GM23338 (cell line): ENCODE measurements around the gene UBXN10. TPM values are rescaled to one million over a fixed set of nuclear protein-coding genes. Genes with fewer than 3 reads are reported as not detected.

Experiments
- ATAC-seq: fragments of 200-7000 bp; cut with Tn5 transposase; 3 replicates; pipeline ENCODE4 v1.9.1; 2020
- DNase-seq: peaks from one replicate; pipeline ENCODE4 v3.0.0-alpha.2; 2015; ENCODE audit warnings: low spot score
- H2AFZ ChIP-seq: fragments of 200-600 bp; sonication (generic); 2 replicates; pipeline ENCODE4 v1.8.0; 2016; ENCODE audit warnings: antibody characterized with exemption, mild to moderate bottlenecking, moderate library complexity
- H3F3A ChIP-seq: fragments of 200-600 bp; sonication (generic); replicated peaks from 2 replicates; pipeline ENCODE4 v1.8.0; 2017; ENCODE audit warnings: antibody characterized with exemption, mixed run types, low read depth
- H3K27ac ChIP-seq: fragments of 200-600 bp; sonication (generic); 2 replicates; pipeline ENCODE4 v1.6.1; 2016; ENCODE audit warnings: low read depth
- H3K27me3 ChIP-seq: fragments of 200-600 bp; sonication (generic); 2 replicates; pipeline ENCODE4 v1.8.0; 2016; ENCODE audit warnings: mild to moderate bottlenecking, mixed run types, moderate library complexity; ENCODE audit not compliant: insufficient read depth
- H3K36me3 ChIP-seq: fragments of 200-600 bp; sonication (generic); 2 replicates; pipeline ENCODE4 v1.8.0; 2016; ENCODE audit warnings: mild to moderate bottlenecking; ENCODE audit not compliant: insufficient read depth
- H3K4me1 ChIP-seq: fragments of 200-600 bp; sonication (generic); 2 replicates; pipeline ENCODE4 v1.8.0; 2016; ENCODE audit warnings: mild to moderate bottlenecking, moderate library complexity; ENCODE audit not compliant: insufficient read depth
- H3K4me2 ChIP-seq: fragments of 200-600 bp; sonication (generic); 2 replicates; pipeline ENCODE4 v1.7.1; 2017; ENCODE audit warnings: mixed run types
- H3K4me3 ChIP-seq: fragments of 200-600 bp; sonication (generic); 2 replicates; pipeline ENCODE4 v1.6.1; 2016; ENCODE audit warnings: mixed run types
- H3K79me2 ChIP-seq: fragments of 200-600 bp; sonication (generic); replicated peaks from 2 replicates; pipeline ENCODE4 v1.8.0; 2017; ENCODE audit warnings: mild to moderate bottlenecking; ENCODE audit not compliant: insufficient read depth
- H3K9me2 ChIP-seq: fragments of 200-600 bp; sonication (generic); 2 replicates; pipeline ENCODE4 v1.8.0; 2017; ENCODE audit not compliant: insufficient read depth
- H4K20me1 ChIP-seq: fragments of 200-600 bp; sonication (generic); replicated peaks from 2 replicates; pipeline ENCODE4 v1.8.0; 2017; ENCODE audit warnings: mild to moderate bottlenecking; ENCODE audit not compliant: insufficient read depth
- H3K27ac Mint-ChIP-seq: 2 replicates; pipeline ENCODE4 v1.8.0; 2020; ENCODE audit warnings: inconsistent platforms, mild to moderate bottlenecking, moderate library complexity, mixed read lengths
- H3K27me3 Mint-ChIP-seq: 3 replicates; pipeline ENCODE4 v1.8.0; 2022; ENCODE audit warnings: low read depth, mild to moderate bottlenecking, moderate library complexity, mixed read lengths, inconsistent platforms; ENCODE audit not compliant: insufficient read depth, poor library complexity
- H3K36me3 Mint-ChIP-seq: 3 replicates; pipeline ENCODE4 v1.8.0; 2021; ENCODE audit warnings: low read depth, mild to moderate bottlenecking, inconsistent platforms, moderate library complexity, mixed read lengths
- H3K4me1 Mint-ChIP-seq: 3 replicates; pipeline ENCODE4 v1.8.0; 2020; ENCODE audit warnings: mild to moderate bottlenecking, inconsistent platforms, mixed read lengths
- H3K4me3 Mint-ChIP-seq: 3 replicates; pipeline ENCODE4 v1.8.0; 2021; ENCODE audit warnings: moderate library complexity, mild to moderate bottlenecking, inconsistent platforms, mixed read lengths
- H3K9me3 Mint-ChIP-seq: 3 replicates; pipeline ENCODE4 v1.8.0; 2020; ENCODE audit warnings: moderate library complexity, mild to moderate bottlenecking, inconsistent platforms, mixed read lengths
- EZH2 ChIP-seq: fragments of 200-600 bp; sonication (generic); IDR thresholded peaks from one replicate; pipeline ENCODE4 v1.8.0; 2017; ENCODE audit warnings: antibody characterized with exemption, mild to moderate bottlenecking, low read depth; ENCODE audit not compliant: unreplicated experiment
- JUNB ChIP-seq: IDR thresholded peaks from one replicate; pipeline ENCODE4 v1.6.1; 2016; ENCODE audit warnings: antibody characterized with exemption; ENCODE audit not compliant: unreplicated experiment
- NANOG ChIP-seq: IDR thresholded peaks from 2 replicates; pipeline ENCODE4 v1.6.1; 2016; ENCODE audit warnings: antibody characterized with exemption, borderline replicate concordance
- ZNF114 ChIP-seq: fragments of 250-450 bp; sonication (Bioruptor Pico); IDR thresholded peaks from 2 replicates; pipeline ENCODE4 v1.5.0; 2020; ENCODE audit warnings: mild to moderate bottlenecking, moderate library complexity
- ZNF331 ChIP-seq: fragments of 250-450 bp; sonication (Bioruptor Pico); IDR thresholded peaks from 2 replicates; pipeline ENCODE4 v1.5.0; 2020; ENCODE audit warnings: low read depth, mild to moderate bottlenecking, moderate library complexity
- polyA plus RNA-seq: library from polyadenylated mRNA; unstranded; fragments of >200 nt; fragmentation: Nextera tagmentation; extraction: Ambion mirVana; gene quantifications from 2 replicates; pipeline ENCODE4 v1.2.1, GENCODE V29; 2016
- total RNA-seq: library from RNA; depleted of rRNA; stranded (reverse); fragments of >200 nt; shearing (Covaris generic); gene quantifications from 2 replicates; pipeline ENCODE4 v1.2.3, GENCODE V29; 2014
- TF ChIP-seq, protein P1 (sequence below): IDR thresholded peaks from one replicate; pipeline ENCODE4 v1.6.1; 2018; ENCODE audit warnings: antibody characterized with exemption; ENCODE audit not compliant: unreplicated experiment
- TF ChIP-seq, protein P2 (sequence below), 2 experiments: fragments of 200-600 bp in 1 of 2; sonication (generic) in 1 of 2; conservative IDR thresholded peaks; 2 replicates each; pipeline versions ENCODE4 v1.5.1 to v1.6.1; 2016 to 2017; ENCODE audit warnings: antibody characterized with exemption in 2 of 2, low read depth in 2 of 2, mild to moderate bottlenecking in 2 of 2, moderate library complexity in 1 of 2
- TF ChIP-seq, protein P3 (sequence below): fragments of 250-450 bp; sonication (Bioruptor Pico); IDR thresholded peaks from 2 replicates; pipeline ENCODE4 v1.5.0; 2020; ENCODE audit warnings: mild to moderate bottlenecking, moderate library complexity

The UBXN10 gene
- total and polyA plus RNA-seq, 2 experiments from 2014 or later: 0.27 to 0.69 TPM

DNA sequence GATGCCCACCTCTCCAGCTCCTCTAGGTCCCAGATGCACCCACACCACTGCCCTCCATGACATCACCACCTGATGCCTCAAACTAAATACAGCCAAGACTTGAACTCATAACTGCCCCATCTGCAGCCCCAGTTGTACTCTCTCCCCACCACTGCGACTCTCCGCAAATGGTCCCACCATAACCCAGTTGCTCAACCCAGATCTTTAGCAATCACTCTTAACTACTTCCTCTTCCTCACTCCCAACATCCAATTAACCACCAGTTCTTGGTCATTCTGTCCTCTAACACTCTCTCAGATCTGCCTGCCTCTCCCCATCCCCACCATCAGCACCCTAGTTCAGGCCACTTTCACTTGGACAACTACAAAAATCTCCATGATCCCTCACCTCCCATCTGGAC lies 37.2 kb downstream of the UBXN10 start:
- Histone ChIP-seq H3K4me1 (peaks cover 7% of the 10 kb centered on the region; the same call in 1 of the 2 replicates), H3K4me3 (no peak overlapping the region), H3K36me3 (no peaks in the 10 kb centered on the region), H3K27me3 (peaks cover 14% of the 10 kb centered on the region; the same call in 1 of the 2 replicates), H3K27ac (no peak overlapping the region), H3F3A (no peaks in the 10 kb centered on the region), H2AFZ (0 out of 2 replicates have a peak overlapping the region, but pooled peaks have one; percentile 74), H3K79me2 (no peaks in the 10 kb centered on the region), H3K9me2 (no peaks in the 10 kb centered on the region), H3K4me2 (no peak overlapping the region), H4K20me1 (no peaks in the 10 kb centered on the region)
- no peaks in the 10 kb centered on the region for H3K27me3 Mint-ChIP-seq
- ATAC-seq (no peak), DNase-seq (no peak)
- peaks cover 17% of the 10 kb centered on the region for H3K4me1 Mint-ChIP-seq
- H3K36me3 Mint-ChIP-seq: no peaks in the 10 kb centered on the region
- TF ChIP-seq, protein P1, sequence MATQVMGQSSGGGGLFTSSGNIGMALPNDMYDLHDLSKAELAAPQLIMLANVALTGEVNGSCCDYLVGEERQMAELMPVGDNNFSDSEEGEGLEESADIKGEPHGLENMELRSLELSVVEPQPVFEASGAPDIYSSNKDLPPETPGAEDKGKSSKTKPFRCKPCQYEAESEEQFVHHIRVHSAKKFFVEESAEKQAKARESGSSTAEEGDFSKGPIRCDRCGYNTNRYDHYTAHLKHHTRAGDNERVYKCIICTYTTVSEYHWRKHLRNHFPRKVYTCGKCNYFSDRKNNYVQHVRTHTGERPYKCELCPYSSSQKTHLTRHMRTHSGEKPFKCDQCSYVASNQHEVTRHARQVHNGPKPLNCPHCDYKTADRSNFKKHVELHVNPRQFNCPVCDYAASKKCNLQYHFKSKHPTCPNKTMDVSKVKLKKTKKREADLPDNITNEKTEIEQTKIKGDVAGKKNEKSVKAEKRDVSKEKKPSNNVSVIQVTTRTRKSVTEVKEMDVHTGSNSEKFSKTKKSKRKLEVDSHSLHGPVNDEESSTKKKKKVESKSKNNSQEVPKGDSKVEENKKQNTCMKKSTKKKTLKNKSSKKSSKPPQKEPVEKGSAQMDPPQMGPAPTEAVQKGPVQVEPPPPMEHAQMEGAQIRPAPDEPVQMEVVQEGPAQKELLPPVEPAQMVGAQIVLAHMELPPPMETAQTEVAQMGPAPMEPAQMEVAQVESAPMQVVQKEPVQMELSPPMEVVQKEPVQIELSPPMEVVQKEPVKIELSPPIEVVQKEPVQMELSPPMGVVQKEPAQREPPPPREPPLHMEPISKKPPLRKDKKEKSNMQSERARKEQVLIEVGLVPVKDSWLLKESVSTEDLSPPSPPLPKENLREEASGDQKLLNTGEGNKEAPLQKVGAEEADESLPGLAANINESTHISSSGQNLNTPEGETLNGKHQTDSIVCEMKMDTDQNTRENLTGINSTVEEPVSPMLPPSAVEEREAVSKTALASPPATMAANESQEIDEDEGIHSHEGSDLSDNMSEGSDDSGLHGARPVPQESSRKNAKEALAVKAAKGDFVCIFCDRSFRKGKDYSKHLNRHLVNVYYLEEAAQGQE: no peak
- TF ChIP-seq EZH2: no peak
- no peaks in the 10 kb centered on the region for H3K9me3 Mint-ChIP-seq
- no peak overlapping the region for H3K4me3 Mint-ChIP-seq
- no peak overlapping the region for H3K27ac Mint-ChIP-seq

DNA sequence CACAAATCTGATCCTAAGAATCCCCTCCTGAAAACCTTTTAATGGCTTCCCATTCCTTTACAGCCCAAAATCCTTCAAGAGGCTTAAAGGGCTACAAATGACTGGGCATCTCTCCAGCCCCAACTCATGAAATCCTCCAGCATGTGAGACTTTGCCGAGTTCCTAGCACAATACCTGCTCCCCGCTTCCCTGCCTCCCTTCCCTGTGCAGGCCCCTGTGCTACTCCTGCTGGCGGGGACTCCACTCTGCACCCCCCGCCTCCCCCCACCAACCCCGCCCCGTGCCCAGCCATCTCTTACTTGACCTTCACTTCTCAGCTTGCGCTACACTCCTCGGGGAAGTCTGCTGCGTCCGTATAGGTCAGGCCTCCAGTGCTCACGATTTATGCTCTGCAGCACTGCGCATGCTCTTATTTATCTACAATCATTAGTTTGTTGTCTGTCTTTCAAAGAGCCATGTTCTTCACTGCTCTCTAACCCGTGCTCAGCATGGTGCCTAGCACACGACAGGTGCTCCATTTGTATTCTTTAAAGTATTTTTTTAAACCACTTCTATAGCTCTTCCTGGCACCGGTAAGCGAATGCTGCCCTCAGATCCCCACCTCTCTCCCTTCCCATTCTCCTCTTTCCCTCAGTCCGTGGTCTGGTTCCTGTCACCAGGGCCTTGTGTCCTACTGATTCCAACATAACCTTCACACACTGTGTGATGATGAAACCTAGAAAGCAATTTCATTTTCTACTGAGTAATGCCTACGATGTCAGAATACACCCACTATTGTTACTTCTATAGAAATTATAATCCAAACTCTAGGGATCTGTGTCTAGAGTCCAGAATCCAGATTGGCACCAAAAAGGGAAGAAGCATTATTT lies 37.9 kb downstream of the UBXN10 start:
- H3K27me3 ChIP-seq: peaks cover 14% of the 10 kb centered on the region; the same call in 1 of the 2 replicates
- no peaks in the 10 kb centered on the region for H3F3A ChIP-seq
- H3K36me3 Mint-ChIP-seq: no peaks in the 10 kb centered on the region
- H4K20me1 ChIP-seq: no peaks in the 10 kb centered on the region
- DNase-seq: peak; percentile 60
- H3K4me3 Mint-ChIP-seq: no peak overlapping the region
- no peaks in the 10 kb centered on the region for H3K9me3 Mint-ChIP-seq
- H3K4me1 Mint-ChIP-seq: peaks cover 17% of the 10 kb centered on the region
- no peak overlapping the region for H3K27ac Mint-ChIP-seq
- H3K9me2 ChIP-seq: no peaks in the 10 kb centered on the region
- H2AFZ ChIP-seq: 0 out of 2 replicates have a peak overlapping the region, but pooled peaks have one; percentile 74
- H3K27ac ChIP-seq: no peak overlapping the region
- H3K4me1 ChIP-seq: peaks cover 7% of the 10 kb centered on the region; the same call in 1 of the 2 replicates
- H3K79me2 ChIP-seq: no peaks in the 10 kb centered on the region
- no peaks in the 10 kb centered on the region for H3K36me3 ChIP-seq
- H3K4me2 ChIP-seq: peak overlapping the region; percentile 58; the same call in 1 of the 2 replicates
- H3K4me3 ChIP-seq: no peak overlapping the region
- peak; percentile 90 for ATAC-seq
- H3K27me3 Mint-ChIP-seq: peaks cover under 1% of the 10 kb centered on the region
- TF ChIP-seq EZH2 (no peak), ZNF114 (CRISPR knock-in tag) (no peak), JUNB (no peak), NANOG (no peak), ZNF331 (CRISPR knock-in tag) (no peak)
- TF ChIP-seq, protein P2, sequence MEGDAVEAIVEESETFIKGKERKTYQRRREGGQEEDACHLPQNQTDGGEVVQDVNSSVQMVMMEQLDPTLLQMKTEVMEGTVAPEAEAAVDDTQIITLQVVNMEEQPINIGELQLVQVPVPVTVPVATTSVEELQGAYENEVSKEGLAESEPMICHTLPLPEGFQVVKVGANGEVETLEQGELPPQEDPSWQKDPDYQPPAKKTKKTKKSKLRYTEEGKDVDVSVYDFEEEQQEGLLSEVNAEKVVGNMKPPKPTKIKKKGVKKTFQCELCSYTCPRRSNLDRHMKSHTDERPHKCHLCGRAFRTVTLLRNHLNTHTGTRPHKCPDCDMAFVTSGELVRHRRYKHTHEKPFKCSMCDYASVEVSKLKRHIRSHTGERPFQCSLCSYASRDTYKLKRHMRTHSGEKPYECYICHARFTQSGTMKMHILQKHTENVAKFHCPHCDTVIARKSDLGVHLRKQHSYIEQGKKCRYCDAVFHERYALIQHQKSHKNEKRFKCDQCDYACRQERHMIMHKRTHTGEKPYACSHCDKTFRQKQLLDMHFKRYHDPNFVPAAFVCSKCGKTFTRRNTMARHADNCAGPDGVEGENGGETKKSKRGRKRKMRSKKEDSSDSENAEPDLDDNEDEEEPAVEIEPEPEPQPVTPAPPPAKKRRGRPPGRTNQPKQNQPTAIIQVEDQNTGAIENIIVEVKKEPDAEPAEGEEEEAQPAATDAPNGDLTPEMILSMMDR (conservative IDR thresholded peaks at IDR 0.05; ENCODE audit: low read depth in 2 of 2): no peak
- TF ChIP-seq, protein P3, sequence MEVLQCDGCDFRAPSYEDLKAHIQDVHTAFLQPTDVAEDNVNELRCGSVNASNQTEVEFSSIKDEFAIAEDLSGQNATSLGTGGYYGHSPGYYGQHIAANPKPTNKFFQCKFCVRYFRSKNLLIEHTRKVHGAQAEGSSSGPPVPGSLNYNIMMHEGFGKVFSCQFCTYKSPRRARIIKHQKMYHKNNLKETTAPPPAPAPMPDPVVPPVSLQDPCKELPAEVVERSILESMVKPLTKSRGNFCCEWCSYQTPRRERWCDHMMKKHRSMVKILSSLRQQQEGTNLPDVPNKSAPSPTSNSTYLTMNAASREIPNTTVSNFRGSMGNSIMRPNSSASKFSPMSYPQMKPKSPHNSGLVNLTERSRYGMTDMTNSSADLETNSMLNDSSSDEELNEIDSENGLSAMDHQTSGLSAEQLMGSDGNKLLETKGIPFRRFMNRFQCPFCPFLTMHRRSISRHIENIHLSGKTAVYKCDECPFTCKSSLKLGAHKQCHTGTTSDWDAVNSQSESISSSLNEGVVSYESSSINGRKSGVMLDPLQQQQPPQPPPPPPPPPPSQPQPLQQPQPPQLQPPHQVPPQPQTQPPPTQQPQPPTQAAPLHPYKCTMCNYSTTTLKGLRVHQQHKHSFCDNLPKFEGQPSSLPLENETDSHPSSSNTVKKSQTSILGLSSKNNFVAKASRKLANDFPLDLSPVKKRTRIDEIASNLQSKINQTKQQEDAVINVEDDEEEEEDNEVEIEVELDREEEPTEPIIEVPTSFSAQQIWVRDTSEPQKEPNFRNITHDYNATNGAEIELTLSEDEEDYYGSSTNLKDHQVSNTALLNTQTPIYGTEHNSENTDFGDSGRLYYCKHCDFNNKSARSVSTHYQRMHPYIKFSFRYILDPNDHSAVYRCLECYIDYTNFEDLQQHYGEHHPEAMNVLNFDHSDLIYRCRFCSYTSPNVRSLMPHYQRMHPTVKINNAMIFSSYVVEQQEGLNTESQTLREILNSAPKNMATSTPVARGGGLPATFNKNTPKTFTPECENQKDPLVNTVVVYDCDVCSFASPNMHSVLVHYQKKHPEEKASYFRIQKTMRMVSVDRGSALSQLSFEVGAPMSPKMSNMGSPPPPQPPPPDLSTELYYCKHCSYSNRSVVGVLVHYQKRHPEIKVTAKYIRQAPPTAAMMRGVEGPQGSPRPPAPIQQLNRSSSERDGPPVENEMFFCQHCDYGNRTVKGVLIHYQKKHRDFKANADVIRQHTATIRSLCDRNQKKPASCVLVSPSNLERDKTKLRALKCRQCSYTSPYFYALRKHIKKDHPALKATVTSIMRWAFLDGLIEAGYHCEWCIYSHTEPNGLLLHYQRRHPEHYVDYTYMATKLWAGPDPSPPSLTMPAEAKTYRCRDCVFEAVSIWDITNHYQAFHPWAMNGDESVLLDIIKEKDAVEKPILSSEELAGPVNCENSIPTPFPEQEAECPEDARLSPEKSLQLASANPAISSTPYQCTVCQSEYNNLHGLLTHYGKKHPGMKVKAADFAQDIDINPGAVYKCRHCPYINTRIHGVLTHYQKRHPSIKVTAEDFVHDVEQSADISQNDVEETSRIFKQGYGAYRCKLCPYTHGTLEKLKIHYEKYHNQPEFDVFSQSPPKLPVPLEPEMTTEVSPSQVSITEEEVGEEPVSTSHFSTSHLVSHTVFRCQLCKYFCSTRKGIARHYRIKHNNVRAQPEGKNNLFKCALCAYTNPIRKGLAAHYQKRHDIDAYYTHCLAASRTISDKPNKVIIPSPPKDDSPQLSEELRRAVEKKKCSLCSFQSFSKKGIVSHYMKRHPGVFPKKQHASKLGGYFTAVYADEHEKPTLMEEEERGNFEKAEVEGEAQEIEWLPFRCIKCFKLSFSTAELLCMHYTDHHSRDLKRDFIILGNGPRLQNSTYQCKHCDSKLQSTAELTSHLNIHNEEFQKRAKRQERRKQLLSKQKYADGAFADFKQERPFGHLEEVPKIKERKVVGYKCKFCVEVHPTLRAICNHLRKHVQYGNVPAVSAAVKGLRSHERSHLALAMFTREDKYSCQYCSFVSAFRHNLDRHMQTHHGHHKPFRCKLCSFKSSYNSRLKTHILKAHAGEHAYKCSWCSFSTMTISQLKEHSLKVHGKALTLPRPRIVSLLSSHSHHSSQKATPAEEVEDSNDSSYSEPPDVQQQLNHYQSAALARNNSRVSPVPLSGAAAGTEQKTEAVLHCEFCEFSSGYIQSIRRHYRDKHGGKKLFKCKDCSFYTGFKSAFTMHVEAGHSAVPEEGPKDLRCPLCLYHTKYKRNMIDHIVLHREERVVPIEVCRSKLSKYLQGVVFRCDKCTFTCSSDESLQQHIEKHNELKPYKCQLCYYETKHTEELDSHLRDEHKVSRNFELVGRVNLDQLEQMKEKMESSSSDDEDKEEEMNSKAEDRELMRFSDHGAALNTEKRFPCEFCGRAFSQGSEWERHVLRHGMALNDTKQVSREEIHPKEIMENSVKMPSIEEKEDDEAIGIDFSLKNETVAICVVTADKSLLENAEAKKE (CRISPR knock-in tag): no peak
